M059J (cell line): ENCODE results near the gene CCDC171. TPM values are rescaled to one million over a fixed set of nuclear protein-coding genes. Genes with fewer than 3 reads are reported as not detected.
"Not testable (repeated sequence)": the region's sequence is repeated elsewhere in the genome, so short reads cannot be mapped to it uniquely, and the experiment has no call there.

ENCODE experiments used
- DNase-seq: peaks from one replicate; pipeline ENCODE4 v3.0.0-alpha.2; 2012; ENCODE audit warnings: low read depth
- total RNA-seq: library from RNA; depleted of rRNA; stranded (reverse); fragments of >200 nt; shearing (Covaris generic); gene quantifications from 2 replicates; pipeline ENCODE4 v1.2.3, GENCODE V29; 2014; rRNA removed

Gene CCDC171
- total RNA-seq = 0.66 and 1.8 TPM in 2 replicates

GRCh38 chr9:15552636-15553527 is at the start of gene CCDC171:
CCDC171 (plus strand) TSS chr9:15553043; CDS start chr9:15564089, 11,046 bp downstream.
- peak; percentile 97 for DNase-seq

GRCh38 chr9:15505921-15506320 is 46.9 kb upstream of the CCDC171 start:
- no peak for DNase-seq

GRCh38 chr9:15509931-15510788 is 42.7 kb upstream of the CCDC171 start:
- DNase-seq = no peak

- DNase-seq = peak; percentile 75
These were observed 41.9 kb upstream of the CCDC171 start, which contains the start of gene PSIP1 for GRCh38 chr9:15510789-15511575. PSIP1 (minus strand) TSS chr9:15510970; CDS start chr9:15510188, 782 bp downstream.

GRCh38 chr9:15512204-15512603 is 40.6 kb upstream of the CCDC171 start:
- no peak for DNase-seq

GRCh38 chr9:15512889-15513288 is 40.0 kb upstream of the CCDC171 start:
- no peak for DNase-seq

GRCh38 chr9:15513335-15513734 is 39.5 kb upstream of the CCDC171 start:
- peak; percentile 49 for DNase-seq

GRCh38 chr9:15519831-15520230 is 33.0 kb upstream of the CCDC171 start:
- DNase-seq = no peak

- no peak for DNase-seq
These were observed 31.6 kb upstream of the CCDC171 start for GRCh38 chr9:15521254-15521653.

GRCh38 chr9:15522130-15522755 is 30.6 kb upstream of the CCDC171 start:
- DNase-seq = no peak

GRCh38 chr9:15524845-15525455 is 27.9 kb upstream of the CCDC171 start:
- no peak for DNase-seq

GRCh38 chr9:15525958-15526357 is 26.9 kb upstream of the CCDC171 start:
- DNase-seq = no peak

- not testable (repeated sequence) for DNase-seq
These were observed 25.8 kb upstream of the CCDC171 start for GRCh38 chr9:15527035-15527434.

GRCh38 chr9:15529566-15530324 is 23.1 kb upstream of the CCDC171 start:
- peak; percentile 27 for DNase-seq

- DNase-seq = no peak
These were observed 21.5 kb upstream of the CCDC171 start for GRCh38 chr9:15531380-15531779.

GRCh38 chr9:15541872-15542271 is 11.0 kb upstream of the CCDC171 start:
- DNase-seq = no peak

- no peak for DNase-seq
These were observed 10.2 kb upstream of the CCDC171 start for GRCh38 chr9:15542624-15543023.

- DNase-seq = peak; percentile 22
These were observed 9.6 kb upstream of the CCDC171 start for GRCh38 chr9:15543047-15543813.

GRCh38 chr9:15549611-15550010 is 3.2 kb upstream of the CCDC171 start:
- DNase-seq = no peak
